ENCODE measurements around the gene FCHSD2. TPM values are rescaled to one million over a fixed set of nuclear protein-coding genes. Genes with fewer than 3 reads are reported as not detected.

FCHSD2 gene
- total and polyA plus RNA-seq, 2 donors (not counting 3 experiments of a cell fraction or from before 2014, with no cell fraction given) = 20.8 to 56.9 TPM

GRCh38 chr11:72896431-72896830 is 245.7 kb downstream of the FCHSD2 start:
- H3K4me1 ChIP-seq (ENCODE audit: control insufficient read depth, extremely low read depth, insufficient read depth, low read length) = no peaks in the 10 kb centered on the region
- no peak overlapping the region for H3K27ac ChIP-seq (ENCODE audit: insufficient read depth, low read depth, low read length)
- H3K9me3 ChIP-seq (replicated peaks; ENCODE audit: control insufficient read depth, insufficient read depth, low read length) = no peaks in the 10 kb centered on the region
- dilution Hi-C loops (cut with MboI; ENCODE audit: extremely low pct_ligation_motif_present, low sequenced_read_pairs) (no loop called here), intact Hi-C loops (cut with micrococcal nuclease) (no loop called here)
- no peaks in the 10 kb centered on the region for H3K36me3 ChIP-seq (ENCODE audit: control insufficient read depth in 2 of 2, extremely low read depth in 1 of 2, insufficient read depth in 2 of 2, low read length in 2 of 2)
- H3K9ac ChIP-seq (replicated peaks; ENCODE audit: extremely low read depth, insufficient read depth, low read length) = no peak overlapping the region
- no peak for TF ChIP-seq FOS (IDR thresholded peaks at IDR 0.05; ENCODE audit: borderline replicate concordance, insufficient read depth, low read length)
- TF ChIP-seq POLR2A (IDR thresholded peaks at IDR 0.05; ENCODE audit: low read depth, low read length) = no peak
- no peaks in the 10 kb centered on the region for H4K20me1 ChIP-seq (replicated peaks; ENCODE audit: control insufficient read depth, extremely low read depth, insufficient read depth, low read length)
- peaks cover 3% of the 10 kb centered on the region for H3K9me1 ChIP-seq (replicated peaks; ENCODE audit: control insufficient read depth, extremely low read depth, insufficient read depth, low read length)
- DNase-seq (ENCODE audit: low read depth, low spot score) = no peak
- no peaks in the 10 kb centered on the region for H3K79me2 ChIP-seq (ENCODE audit: control insufficient read depth, insufficient read depth, low read length)
- no peak for FAIRE-seq
- H2AFZ ChIP-seq (ENCODE audit: low read depth, low read length) = no peak overlapping the region
- no TSS peak for BruUV-seq (replicated peaks)
- ChIA-PET CTCF (interaction anchor here (0.7 kb wide), 1 partner anchor 50 kb away, joined by 3 read pairs; no protein-coding TSS in a partner anchor), POLR2A (no interaction called here)
- no peak overlapping the region for H3K4me3 ChIP-seq (replicated peaks in 1 of 3; ENCODE audit: insufficient read depth in 1 of 3, low read depth in 1 of 3, low read length in 3 of 3)
- no peak overlapping the region for H3K4me2 ChIP-seq (ENCODE audit: insufficient read depth, low read length)
- no peaks in the 10 kb centered on the region for H3K27me3 ChIP-seq (ENCODE audit: control insufficient read depth in 2 of 2, insufficient read depth in 2 of 2, low read length in 2 of 2)

- TF ChIP-seq POLR2AphosphoS5 (IDR thresholded peaks at IDR 0.05; ENCODE audit: insufficient read depth, low read depth, low read length) = no peak
- no peak for TF ChIP-seq MAX (IDR thresholded peaks at IDR 0.05; ENCODE audit: insufficient read depth, insufficient read length)
- no peak for TF ChIP-seq GATA2 (IDR thresholded peaks at IDR 0.05; ENCODE audit: insufficient read depth, insufficient read length, low read depth, low read length)
- TF ChIP-seq CTCF (IDR thresholded peaks at IDR 0.05; ENCODE audit: extremely low read depth in 1 of 2, insufficient read depth in 1 of 2, low read depth in 1 of 2, low read length in 2 of 2) = no peak
- no peak for TF ChIP-seq FOS (IDR thresholded peaks at IDR 0.05; ENCODE audit: borderline replicate concordance, insufficient read depth, low read length)
- TF ChIP-seq JUN (IDR thresholded peaks at IDR 0.05; ENCODE audit: borderline replicate concordance, insufficient read depth, insufficient read length, low read depth) = no peak
- TF ChIP-seq POLR2A (IDR thresholded peaks at IDR 0.05; ENCODE audit: low read depth, low read length) = no peak
- no peak for TF ChIP-seq EZH2 (IDR thresholded peaks at IDR 0.05; ENCODE audit: borderline replicate concordance, low read depth, low read length, severe bottlenecking)
- no peak for TF ChIP-seq MYC (IDR thresholded peaks at IDR 0.05; ENCODE audit: low read depth, low read length)
- dilution Hi-C loops (cut with MboI; ENCODE audit: extremely low pct_ligation_motif_present, low sequenced_read_pairs) (no loop called here), intact Hi-C loops (cut with micrococcal nuclease) (no loop called here)
- BruUV-seq (replicated peaks) = no TSS peak
- Histone ChIP-seq H3K4me1 (ENCODE audit: control insufficient read depth, extremely low read depth, insufficient read depth, low read length) (no peaks in the 10 kb centered on the region), H4K20me1 (replicated peaks; ENCODE audit: control insufficient read depth, extremely low read depth, insufficient read depth, low read length) (no peaks in the 10 kb centered on the region), H3K27me3 (ENCODE audit: control insufficient read depth in 2 of 2, insufficient read depth in 2 of 2, low read length in 2 of 2) (no peaks in the 10 kb centered on the region), H3K36me3 (ENCODE audit: control insufficient read depth in 2 of 2, extremely low read depth in 1 of 2, insufficient read depth in 2 of 2, low read length in 2 of 2) (peaks cover 4 to 10% of the 10 kb centered on the region in 2 experiments), H3K27ac (ENCODE audit: insufficient read depth, low read depth, low read length) (no peak overlapping the region), H3K9me1 (replicated peaks; ENCODE audit: control insufficient read depth, extremely low read depth, insufficient read depth, low read length) (peaks cover 3% of the 10 kb centered on the region), H3K4me3 (replicated peaks in 1 of 3; ENCODE audit: insufficient read depth in 1 of 3, low read depth in 1 of 3, low read length in 3 of 3) (no peak overlapping the region), H3K4me2 (ENCODE audit: insufficient read depth, low read length) (no peak overlapping the region), H3K9me3 (replicated peaks; ENCODE audit: control insufficient read depth, insufficient read depth, low read length) (no peaks in the 10 kb centered on the region), H3K79me2 (ENCODE audit: control insufficient read depth, insufficient read depth, low read length) (no peaks in the 10 kb centered on the region), H2AFZ (ENCODE audit: low read depth, low read length) (no peak overlapping the region), H3K9ac (replicated peaks; ENCODE audit: extremely low read depth, insufficient read depth, low read length) (no peak overlapping the region)
- ChIA-PET CTCF (interaction anchor here (0.7 to 1.9 kb wide), 8 partner anchors 9 to 269 kb away, joined by 3 to 7 read pairs (median 4); no protein-coding TSS in a partner anchor), POLR2A (no interaction called here)
- no peak for FAIRE-seq
- DNase-seq (ENCODE audit: low read depth, low spot score) = no peak
Observed at GRCh38 chr11:72890881-72891280, 251.2 kb downstream of the FCHSD2 start.

Measured in endothelial cell of umbilical vein (primary cell).